Left ventricle myocardium inferior (tissue), 1 donor: ENCODE data around the gene HIC1. TPM values are rescaled to one million over a fixed set of nuclear protein-coding genes. Genes with fewer than 3 reads are reported as not detected.

ENCODE experiments used
- DNase-seq: peaks from one replicate; pipeline ENCODE4 v3.0.0-alpha.2; 2020
- H3K27ac ChIP-seq: fragments of 200-600 bp; replicated peaks from 2 replicates; pipeline ENCODE4 v1.8.0; 2021
- H3K27me3 ChIP-seq: fragments of 200-600 bp; 2 replicates; pipeline ENCODE4 v1.8.0; 2021; ENCODE audit warnings: low read depth
- H3K36me3 ChIP-seq: fragments of 200-600 bp; 2 replicates; pipeline ENCODE4 v1.8.0; 2021
- H3K4me1 ChIP-seq: fragments of 200-600 bp; 2 replicates; pipeline ENCODE4 v1.8.0; 2021
- H3K4me3 ChIP-seq: fragments of 200-600 bp; 2 replicates; pipeline ENCODE4 v1.8.0; 2021; ENCODE audit warnings: mild to moderate bottlenecking, moderate library complexity
- H3K9me3 ChIP-seq: fragments of 200-600 bp; replicated peaks from 2 replicates; pipeline ENCODE4 v1.8.0; 2021
- CTCF ChIP-seq: fragments of 200-600 bp; IDR thresholded peaks from 2 replicates; pipeline ENCODE4 v1.8.0; 2021; ENCODE audit warnings: antibody characterized with exemption, mild to moderate bottlenecking, borderline replicate concordance
- intact Hi-C: fragments of 100-400 bp; cut with micrococcal nuclease; formaldehyde crosslinking; loops from one replicate; pipeline ENCODE4 v1.11.0; 2022
- total RNA-seq: library from RNA; stranded (reverse); fragmentation: NEBNext Ultra II Directional; extraction: Animal tissue kit (Norgen Biotek cat#: 25700); gene quantifications from one replicate; pipeline ENCODE4 v1.2.1, GENCODE V29; 2021
- donor health status: DM: no; HTN: yes; CAD: no; lungs with severe emphysema.

Gene HIC1
- total RNA-seq, 1 donor from 2014 or later = 23.5 TPM

GRCh38 chr17:2062571-2063183 lies 7.8 kb downstream of the HIC1 start:
- no peak for DNase-seq

GRCh38 chr17:2063261-2064146 lies 8.6 kb downstream of the HIC1 start:
- Histone ChIP-seq H3K27ac (peak overlapping the region; percentile 96), H3K4me3 (no peak overlapping the region), H3K36me3 (peaks cover 56% of the 10 kb centered on the region), H3K9me3 (no peaks in the 10 kb centered on the region), H3K27me3 (peaks cover 33% of the 10 kb centered on the region), H3K4me1 (peaks cover 100% of the 10 kb centered on the region)
- no peak for TF ChIP-seq CTCF
- DNase-seq = no peak
- intact Hi-C loops = no loop called here

More at GRCh38 chr17:2062571-2063183, 7.8 kb downstream of the HIC1 start:
- Histone ChIP-seq H3K4me1 (peaks cover 100% of the 10 kb centered on the region), H3K4me3 (peak overlapping the region; percentile 18), H3K36me3 (peaks cover 61% of the 10 kb centered on the region), H3K27me3 (peaks cover 42% of the 10 kb centered on the region), H3K9me3 (no peaks in the 10 kb centered on the region), H3K27ac (peak overlapping the region; percentile 96)
- intact Hi-C loops = no loop called here
- TF ChIP-seq CTCF = no peak

- DNase-seq = no peak
- Histone ChIP-seq H3K27ac (peak overlapping the region; percentile 96), H3K36me3 (peaks cover 55% of the 10 kb centered on the region), H3K9me3 (no peaks in the 10 kb centered on the region), H3K27me3 (peaks cover 27% of the 10 kb centered on the region), H3K4me3 (no peak overlapping the region), H3K4me1 (peaks cover 99% of the 10 kb centered on the region)
- TF ChIP-seq CTCF = no peak
- intact Hi-C loops = no loop called here
These were observed 9.2 kb downstream of the HIC1 start for GRCh38 chr17:2064147-2064489.

GRCh38 chr17:2064520-2064971 lies 9.6 kb downstream of the HIC1 start:
- intact Hi-C loops = no loop called here
- no peak for TF ChIP-seq CTCF
- DNase-seq = no peak
- peaks cover 51% of the 10 kb centered on the region for H3K36me3 ChIP-seq
- no peak overlapping the region for H3K4me3 ChIP-seq
- H3K27ac ChIP-seq = peak overlapping the region; percentile 96
- H3K4me1 ChIP-seq = peaks cover 95% of the 10 kb centered on the region
- H3K9me3 ChIP-seq = no peaks in the 10 kb centered on the region
- peaks cover 23% of the 10 kb centered on the region for H3K27me3 ChIP-seq

GRCh38 chr17:2064980-2065785 lies 10.3 kb downstream of the HIC1 start:
- Histone ChIP-seq H3K9me3 (no peaks in the 10 kb centered on the region), H3K4me3 (no peak overlapping the region), H3K4me1 (peaks cover 94% of the 10 kb centered on the region), H3K27ac (peak overlapping the region; percentile 96), H3K36me3 (peaks cover 45% of the 10 kb centered on the region), H3K27me3 (peaks cover 17% of the 10 kb centered on the region)
- peak; percentile 41 for TF ChIP-seq CTCF
- no peak for DNase-seq
- intact Hi-C loops = no loop called here
